MCF 10A (cell line): ENCODE results near the gene DLG2. TPM values are rescaled to one million over a fixed set of nuclear protein-coding genes. Genes with fewer than 3 reads are reported as not detected.
A peak's percentile ranks its signal among the peaks of the same experiment; 100 is the strongest.

ENCODE experiments used
- BruUV-seq: library from RNA; stranded (reverse); fragments of 400-500 nt; replicated peaks from 2 replicates; lab custom pipeline; 2021; lab: Mats Ljungman, UMichigan
- CTCF ChIA-PET: fragments of 300-600 bp; sonication (Branson Sonifier 250); formaldehyde crosslinking; extraction: SDS; loops from one replicate; lab custom pipeline; 2021; ENCODE audit warnings: antibody characterized with exemption, inconsistent platforms; lab: Yijun Ruan, JAX
- POLR2A ChIA-PET: fragments of 300-600, 350-650 bp; sonication (Branson Sonifier 250); formaldehyde crosslinking; extraction: SDS; loops from one replicate; lab custom pipeline; 2020; ENCODE audit warnings: antibody characterized with exemption, inconsistent platforms; lab: Yijun Ruan, JAX
- DNase-seq: peaks from one replicate; pipeline ENCODE4 v3.0.0-alpha.2; 2018; ENCODE audit not compliant: unreplicated experiment
- H3K27ac Mint-ChIP-seq: one replicate; pipeline ENCODE4 v1.8.0; 2022; ENCODE audit warnings: mild to moderate bottlenecking, low read depth, mixed read lengths; ENCODE audit not compliant: unreplicated experiment
- H3K27me3 Mint-ChIP-seq: one replicate; pipeline ENCODE4 v1.8.0; 2022; ENCODE audit warnings: mixed read lengths; ENCODE audit not compliant: insufficient read depth, unreplicated experiment
- H3K36me3 Mint-ChIP-seq: one replicate; pipeline ENCODE4 v1.8.0; 2022; ENCODE audit warnings: mild to moderate bottlenecking, moderate library complexity, mixed read lengths; ENCODE audit not compliant: insufficient read depth, unreplicated experiment
- H3K4me1 Mint-ChIP-seq: one replicate; pipeline ENCODE4 v1.8.0; 2022; ENCODE audit warnings: mixed read lengths; ENCODE audit not compliant: insufficient read depth, unreplicated experiment
- H3K4me3 Mint-ChIP-seq: one replicate; pipeline ENCODE4 v1.8.0; 2022; ENCODE audit warnings: mild to moderate bottlenecking, moderate library complexity, mixed read lengths; ENCODE audit not compliant: unreplicated experiment
- H3K9me3 Mint-ChIP-seq: one replicate; pipeline ENCODE4 v1.8.0; 2022; ENCODE audit warnings: mixed read lengths; ENCODE audit not compliant: unreplicated experiment
- intact Hi-C: fragments of 100-400 bp; cut with micrococcal nuclease; formaldehyde crosslinking; loops from 2 replicates; pipeline ENCODE4 v1.14.1; 2022
- total RNA-seq: library from RNA; stranded (reverse); gene quantifications from 2 replicates; pipeline ENCODE4 v1.2.3, GENCODE V29; 2022
- TF ChIP-seq, protein P1 (sequence below): fragments of 200-600 bp; IDR thresholded peaks from one replicate; pipeline ENCODE4 v1.8.0; 2022; ENCODE audit warnings: antibody characterized with exemption, mild to moderate bottlenecking; ENCODE audit not compliant: unreplicated experiment

The DLG2 gene
- total RNA-seq, 1 experiment from 2014 or later, result 0.26 TPM

DNA sequence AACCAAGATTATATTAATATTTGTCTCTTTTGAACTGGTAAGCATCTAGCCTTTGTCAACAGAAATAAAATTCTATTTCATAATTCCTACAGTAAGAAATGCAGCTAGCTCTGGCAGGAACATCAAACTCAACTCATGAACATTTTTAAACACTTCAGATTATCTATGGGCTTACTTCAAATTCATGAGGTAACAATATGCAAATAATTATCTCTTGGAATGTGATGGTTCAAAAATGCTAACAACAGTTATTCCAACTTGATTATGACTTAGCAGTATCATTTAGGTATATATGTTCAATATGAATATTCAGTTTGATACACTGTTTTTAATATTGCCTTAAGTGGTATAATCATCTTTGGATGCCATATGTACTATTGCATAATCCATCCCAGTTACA is 1237.4 kb downstream of the DLG2 start:
- no TSS peak for BruUV-seq
- H3K4me3 Mint-ChIP-seq, result no peak overlapping the region
- CTCF ChIA-PET, result no interaction called here
- intact Hi-C loops, result no loop called here
- no peaks in the 10 kb centered on the region for H3K9me3 Mint-ChIP-seq
- no peaks in the 10 kb centered on the region for H3K36me3 Mint-ChIP-seq
- DNase-seq, result no peak
- POLR2A ChIA-PET, result no interaction called here
- no peaks in the 10 kb centered on the region for H3K4me1 Mint-ChIP-seq
- H3K27me3 Mint-ChIP-seq, result peaks cover 34% of the 10 kb centered on the region
- H3K27ac Mint-ChIP-seq, result no peak overlapping the region
- TF ChIP-seq, protein P1, sequence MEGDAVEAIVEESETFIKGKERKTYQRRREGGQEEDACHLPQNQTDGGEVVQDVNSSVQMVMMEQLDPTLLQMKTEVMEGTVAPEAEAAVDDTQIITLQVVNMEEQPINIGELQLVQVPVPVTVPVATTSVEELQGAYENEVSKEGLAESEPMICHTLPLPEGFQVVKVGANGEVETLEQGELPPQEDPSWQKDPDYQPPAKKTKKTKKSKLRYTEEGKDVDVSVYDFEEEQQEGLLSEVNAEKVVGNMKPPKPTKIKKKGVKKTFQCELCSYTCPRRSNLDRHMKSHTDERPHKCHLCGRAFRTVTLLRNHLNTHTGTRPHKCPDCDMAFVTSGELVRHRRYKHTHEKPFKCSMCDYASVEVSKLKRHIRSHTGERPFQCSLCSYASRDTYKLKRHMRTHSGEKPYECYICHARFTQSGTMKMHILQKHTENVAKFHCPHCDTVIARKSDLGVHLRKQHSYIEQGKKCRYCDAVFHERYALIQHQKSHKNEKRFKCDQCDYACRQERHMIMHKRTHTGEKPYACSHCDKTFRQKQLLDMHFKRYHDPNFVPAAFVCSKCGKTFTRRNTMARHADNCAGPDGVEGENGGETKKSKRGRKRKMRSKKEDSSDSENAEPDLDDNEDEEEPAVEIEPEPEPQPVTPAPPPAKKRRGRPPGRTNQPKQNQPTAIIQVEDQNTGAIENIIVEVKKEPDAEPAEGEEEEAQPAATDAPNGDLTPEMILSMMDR, result no peak

DNA sequence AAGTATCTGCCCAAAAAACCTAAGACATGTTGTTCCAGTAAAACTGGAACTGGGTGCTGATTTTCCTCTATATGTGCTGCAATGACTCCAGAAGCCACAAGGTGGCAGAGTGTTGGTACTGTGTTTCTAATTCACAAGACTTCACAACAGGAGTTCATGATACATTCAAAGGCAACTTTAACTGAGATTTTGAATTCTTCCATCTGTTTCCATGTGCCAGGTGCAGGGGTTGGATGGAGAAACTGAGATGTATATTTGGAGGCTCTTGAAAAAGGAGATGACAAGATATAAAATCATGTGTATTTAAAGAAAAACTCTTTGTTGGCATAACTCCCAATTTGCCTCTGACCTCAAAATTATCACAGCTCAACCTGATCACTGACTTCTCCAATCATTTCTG is 1242.4 kb downstream of the DLG2 start:
- no peak overlapping the region for H3K27ac Mint-ChIP-seq
- ChIA-PET CTCF (interaction anchor here (0.6 to 4.3 kb wide), 17 partner anchors 11 to 1524 kb away, joined by 3 to 25 read pairs (median 4); no protein-coding TSS in a partner anchor), POLR2A (no interaction called here)
- no TSS peak for BruUV-seq
- H3K9me3 Mint-ChIP-seq, result no peaks in the 10 kb centered on the region
- H3K36me3 Mint-ChIP-seq, result no peaks in the 10 kb centered on the region
- H3K27me3 Mint-ChIP-seq, result peaks cover 14% of the 10 kb centered on the region
- TF ChIP-seq, protein P1, result peak; percentile 59
- peak; percentile 50 for DNase-seq
- H3K4me1 Mint-ChIP-seq, result no peaks in the 10 kb centered on the region
- H3K4me3 Mint-ChIP-seq, result no peak overlapping the region
- intact Hi-C loops, result loop anchor here (1.0 to 5.0 kb wide), 2 partner anchors 140 to 547 kb away; no protein-coding TSS in a partner anchor

DNA sequence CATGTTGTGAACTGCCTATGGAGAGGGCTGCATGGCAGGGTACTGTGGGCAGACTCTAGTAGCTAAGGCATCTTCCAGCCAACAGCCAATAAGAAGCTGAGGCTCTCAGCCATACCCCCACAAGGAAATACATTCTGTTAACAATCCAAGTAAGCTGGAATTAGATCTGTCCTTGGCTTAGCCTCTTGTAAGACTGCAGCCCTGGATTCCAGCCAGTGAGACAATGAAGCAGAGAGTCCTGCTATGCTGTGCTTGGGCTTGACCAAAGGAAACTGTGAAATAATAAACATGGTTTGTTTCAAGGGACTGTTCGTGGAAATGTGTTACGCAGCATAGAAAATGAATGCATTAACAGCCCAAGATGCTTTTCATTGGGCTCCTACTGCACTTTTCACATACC is 1243.6 kb downstream of the DLG2 start:
- TF ChIP-seq, protein P1, result no peak
- intact Hi-C loops, result loop anchor here (5.0 kb wide), 1 partner anchor 546 kb away; no protein-coding TSS in a partner anchor
- H3K36me3 Mint-ChIP-seq, result no peaks in the 10 kb centered on the region

DNA sequence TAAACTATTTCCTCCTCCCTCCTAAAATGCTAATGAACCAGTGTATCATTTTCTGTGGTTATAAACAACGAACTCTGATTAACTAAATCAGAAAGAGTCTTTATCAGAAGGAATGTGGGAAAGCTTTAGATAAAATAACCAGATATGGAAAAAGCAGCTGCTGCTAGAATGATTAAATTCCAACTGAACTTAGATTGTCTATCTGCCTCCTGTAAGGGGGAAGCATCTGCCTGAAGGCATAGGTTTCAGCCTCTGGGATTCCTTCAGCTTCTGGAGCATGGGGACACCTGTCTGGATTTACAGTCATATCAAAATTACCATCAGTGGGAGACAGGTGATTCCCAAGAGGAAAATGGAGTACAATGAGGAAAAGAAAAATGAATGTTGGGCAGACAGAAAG is 1245.5 kb downstream of the DLG2 start:
- H3K27me3 Mint-ChIP-seq, result no peaks in the 10 kb centered on the region
- no peaks in the 10 kb centered on the region for H3K9me3 Mint-ChIP-seq
- ChIA-PET POLR2A (no interaction called here), CTCF (interaction anchor here (1.4 kb wide), 1 partner anchor 13 kb away, joined by 4 read pairs; no protein-coding TSS in a partner anchor)
- TF ChIP-seq, protein P1, result no peak
- H3K4me3 Mint-ChIP-seq, result no peak overlapping the region
- no peak for DNase-seq
- no peak overlapping the region for H3K27ac Mint-ChIP-seq
- BruUV-seq, result no TSS peak
- intact Hi-C loops, result loop anchor here (5.0 kb wide), 1 partner anchor 544 kb away; no protein-coding TSS in a partner anchor
- H3K36me3 Mint-ChIP-seq, result no peaks in the 10 kb centered on the region
- no peaks in the 10 kb centered on the region for H3K4me1 Mint-ChIP-seq

More for the DNA sequence above, 1243.6 kb downstream of the DLG2 start:
- no TSS peak for BruUV-seq
- ChIA-PET POLR2A (no interaction called here), CTCF (interaction anchor here (0.6 to 4.3 kb wide), 16 partner anchors 9 to 1792 kb away, joined by 3 to 25 read pairs (median 4); no protein-coding TSS in a partner anchor)
- Mint-ChIP-seq H3K27ac (no peak overlapping the region), H3K4me1 (no peaks in the 10 kb centered on the region), H3K9me3 (no peaks in the 10 kb centered on the region), H3K4me3 (no peak overlapping the region), H3K27me3 (peaks cover 9% of the 10 kb centered on the region)
- no peak for DNase-seq
